HCEC 1CT (cell line): ENCODE measurements around the gene CHGA.

ENCODE experiments used
- DNase-seq: peaks from one replicate; pipeline ENCODE4 v3.0.0-alpha.2; 2017

The CHGA gene

DNA sequence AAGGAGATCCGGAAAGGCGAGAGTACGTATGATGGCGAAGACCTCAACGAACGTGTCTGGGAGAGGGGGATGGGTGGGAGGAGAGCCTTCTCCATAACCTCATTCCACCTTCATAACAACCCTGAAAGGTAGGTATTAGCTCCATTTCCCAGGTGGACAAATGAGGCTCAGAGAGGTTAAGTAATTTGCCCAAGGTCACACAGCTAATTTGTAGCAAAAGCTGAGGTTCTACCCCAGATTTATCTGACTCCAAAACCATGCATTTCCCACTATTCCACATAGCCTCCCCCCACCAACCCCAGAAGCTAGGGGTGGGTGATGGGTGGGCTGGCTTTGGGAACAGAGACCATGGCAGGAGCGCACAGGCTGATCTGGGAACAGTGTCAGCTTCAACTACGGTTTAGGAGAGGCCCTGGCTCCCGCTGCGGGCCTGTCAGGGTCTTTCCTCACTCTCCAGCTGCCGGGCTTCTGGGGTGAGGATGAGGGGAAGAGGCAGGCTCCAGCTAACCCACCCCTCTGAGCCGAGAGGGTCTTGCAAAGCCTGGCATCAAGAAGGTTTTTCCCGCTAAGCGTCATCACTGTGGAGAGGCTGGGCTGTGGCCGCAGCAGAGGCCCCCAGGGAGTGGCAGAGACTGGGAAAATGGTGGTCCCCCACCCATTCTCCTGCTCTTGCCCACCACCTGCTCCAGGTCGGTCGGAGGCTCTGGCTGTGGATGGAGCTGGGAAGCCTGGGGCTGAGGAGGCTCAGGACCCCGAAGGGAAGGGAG is 8.9 kb downstream of the CHGA start:
- no peak for DNase-seq

DNA sequence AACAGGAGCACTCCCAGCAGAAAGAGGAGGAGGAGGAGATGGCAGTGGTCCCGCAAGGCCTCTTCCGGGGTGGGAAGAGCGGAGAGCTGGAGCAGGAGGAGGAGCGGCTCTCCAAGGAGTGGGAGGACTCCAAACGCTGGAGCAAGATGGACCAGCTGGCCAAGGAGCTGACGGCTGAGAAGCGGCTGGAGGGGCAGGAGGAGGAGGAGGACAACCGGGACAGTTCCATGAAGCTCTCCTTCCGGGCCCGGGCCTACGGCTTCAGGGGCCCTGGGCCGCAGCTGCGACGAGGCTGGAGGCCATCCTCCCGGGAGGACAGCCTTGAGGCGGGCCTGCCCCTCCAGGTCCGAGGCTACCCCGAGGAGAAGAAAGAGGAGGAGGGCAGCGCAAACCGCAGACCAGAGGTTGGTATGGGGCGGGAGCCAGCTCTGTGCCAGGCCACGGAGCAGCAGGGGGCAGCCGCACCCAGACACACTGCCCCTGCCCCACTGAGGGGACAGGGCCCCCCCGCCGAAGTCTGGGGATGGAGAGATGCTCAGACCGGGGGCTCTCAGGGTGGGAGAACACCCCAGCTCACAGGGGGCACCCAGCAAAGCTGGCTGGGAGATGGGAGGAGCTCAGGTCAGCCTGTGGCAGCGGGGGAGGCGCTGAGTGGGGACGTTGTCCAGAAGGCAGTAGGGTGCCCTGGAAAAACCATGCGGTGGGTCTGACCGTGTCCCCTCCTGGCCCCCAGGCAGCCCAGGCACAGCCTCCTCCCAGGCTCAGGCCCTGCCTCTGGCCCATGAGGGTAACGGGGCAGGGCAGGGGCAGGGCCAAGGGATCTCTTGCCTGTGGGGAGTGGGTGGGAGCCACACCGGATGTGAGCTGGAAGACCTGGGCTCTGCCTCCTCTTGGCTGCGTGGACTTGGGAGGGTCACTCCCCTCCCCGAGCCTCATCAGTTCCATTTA is 9.8 kb downstream of the CHGA start:
- no peak for DNase-seq

DNA sequence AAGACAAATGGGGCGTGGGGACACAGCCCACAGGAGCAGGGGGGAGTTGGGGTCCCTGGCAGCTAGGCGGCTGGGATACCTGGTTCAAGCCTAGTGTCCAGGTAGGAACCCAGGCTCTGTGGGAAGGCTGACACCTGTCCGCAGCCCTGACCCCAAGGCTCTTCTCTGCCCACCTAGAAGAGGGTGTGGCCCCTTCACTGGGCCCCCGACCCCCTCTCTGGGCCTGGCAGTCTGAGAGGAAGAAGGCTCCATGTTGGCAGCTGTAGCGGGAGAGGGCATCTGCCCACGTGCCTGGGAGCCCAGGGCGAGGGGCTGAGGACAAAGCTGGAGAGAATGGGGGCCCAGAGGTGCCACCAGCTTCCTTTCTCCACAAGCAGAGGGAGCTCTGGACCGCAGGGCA is 10.5 kb downstream of the CHGA start:
- DNase-seq: no peak

DNA sequence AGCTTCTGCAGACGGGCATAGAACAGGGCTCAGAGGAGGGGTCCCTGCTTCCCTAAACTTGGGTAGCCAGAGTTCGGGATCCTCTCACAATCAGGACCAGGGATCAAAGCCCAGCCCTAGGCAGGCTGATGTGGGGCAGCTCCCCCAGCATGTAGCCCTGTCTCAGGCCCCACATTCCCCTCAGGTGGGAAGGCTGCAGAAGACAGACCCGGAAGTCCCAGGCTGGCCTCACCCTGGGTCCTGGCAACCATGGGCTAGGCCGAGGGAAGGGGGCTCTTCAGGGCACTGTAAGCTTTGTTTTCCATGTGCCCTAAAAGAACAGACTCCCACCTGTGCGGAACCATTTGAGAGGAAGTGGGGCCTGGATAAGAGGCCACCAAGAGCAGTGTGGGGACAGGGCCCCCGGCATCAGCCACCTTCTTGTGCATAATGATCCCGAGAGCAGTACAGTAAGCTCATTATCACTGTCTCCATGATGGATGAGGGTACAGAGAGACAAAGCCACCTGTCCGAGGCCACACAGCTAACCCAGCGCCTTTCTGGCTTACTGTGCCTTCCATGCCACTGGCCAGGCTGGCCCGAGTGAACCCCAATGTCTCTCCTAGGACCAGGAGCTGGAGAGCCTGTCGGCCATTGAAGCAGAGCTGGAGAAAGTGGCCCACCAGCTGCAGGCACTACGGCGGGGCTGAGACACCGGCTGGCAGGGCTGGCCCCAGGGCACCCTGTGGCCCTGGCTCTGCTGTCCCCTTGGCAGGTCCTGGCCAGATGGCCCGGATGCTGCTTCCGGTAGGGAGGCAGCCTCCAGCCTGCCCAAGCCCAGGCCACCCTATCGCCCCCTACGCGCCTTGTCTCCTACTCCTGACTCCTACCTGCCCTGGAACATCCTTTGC is 11.5 kb downstream of the CHGA start:
- no peak for DNase-seq

DNA sequence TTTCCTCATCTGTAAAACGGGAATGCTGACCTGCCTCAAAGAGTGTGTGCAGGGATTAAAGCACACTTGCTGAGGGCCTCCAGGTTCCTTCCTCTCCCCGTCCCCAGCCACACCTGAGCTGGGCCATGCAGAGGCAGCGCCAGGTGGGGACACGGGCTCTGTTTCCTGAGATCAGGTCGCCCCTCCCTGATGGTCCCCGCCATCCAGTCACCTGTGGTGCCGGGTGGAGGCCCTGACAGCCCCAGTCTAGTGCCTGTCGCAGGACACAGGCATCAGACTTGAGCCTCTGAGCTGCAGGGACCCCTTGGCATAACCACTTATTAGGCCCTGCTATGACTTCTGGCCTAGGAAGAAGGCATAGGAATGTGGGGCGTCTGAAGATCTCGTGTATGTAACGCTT is 12.5 kb downstream of the CHGA start:
- no peak for DNase-seq

DNA sequence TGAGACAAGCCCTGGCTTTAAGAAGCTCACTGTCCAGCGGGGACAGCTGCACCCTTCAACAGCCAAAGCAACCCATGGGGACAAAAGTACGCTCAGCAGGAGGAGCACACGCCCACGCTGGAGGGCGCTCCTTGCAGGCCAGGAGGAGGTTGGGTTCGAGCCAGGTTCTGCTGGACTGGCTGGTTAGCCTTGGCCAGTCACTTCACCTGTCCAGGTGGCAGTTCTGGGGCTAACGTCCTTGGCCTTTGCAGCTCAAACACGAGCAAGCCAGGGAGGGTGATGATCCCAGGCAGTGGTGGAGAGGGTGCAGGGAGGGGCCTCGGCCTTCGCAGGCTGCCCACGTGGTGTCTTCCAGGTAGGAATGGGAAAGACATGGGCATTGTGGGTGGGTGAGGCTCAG is 13.1 kb downstream of the CHGA start:
- no peak for DNase-seq

DNA sequence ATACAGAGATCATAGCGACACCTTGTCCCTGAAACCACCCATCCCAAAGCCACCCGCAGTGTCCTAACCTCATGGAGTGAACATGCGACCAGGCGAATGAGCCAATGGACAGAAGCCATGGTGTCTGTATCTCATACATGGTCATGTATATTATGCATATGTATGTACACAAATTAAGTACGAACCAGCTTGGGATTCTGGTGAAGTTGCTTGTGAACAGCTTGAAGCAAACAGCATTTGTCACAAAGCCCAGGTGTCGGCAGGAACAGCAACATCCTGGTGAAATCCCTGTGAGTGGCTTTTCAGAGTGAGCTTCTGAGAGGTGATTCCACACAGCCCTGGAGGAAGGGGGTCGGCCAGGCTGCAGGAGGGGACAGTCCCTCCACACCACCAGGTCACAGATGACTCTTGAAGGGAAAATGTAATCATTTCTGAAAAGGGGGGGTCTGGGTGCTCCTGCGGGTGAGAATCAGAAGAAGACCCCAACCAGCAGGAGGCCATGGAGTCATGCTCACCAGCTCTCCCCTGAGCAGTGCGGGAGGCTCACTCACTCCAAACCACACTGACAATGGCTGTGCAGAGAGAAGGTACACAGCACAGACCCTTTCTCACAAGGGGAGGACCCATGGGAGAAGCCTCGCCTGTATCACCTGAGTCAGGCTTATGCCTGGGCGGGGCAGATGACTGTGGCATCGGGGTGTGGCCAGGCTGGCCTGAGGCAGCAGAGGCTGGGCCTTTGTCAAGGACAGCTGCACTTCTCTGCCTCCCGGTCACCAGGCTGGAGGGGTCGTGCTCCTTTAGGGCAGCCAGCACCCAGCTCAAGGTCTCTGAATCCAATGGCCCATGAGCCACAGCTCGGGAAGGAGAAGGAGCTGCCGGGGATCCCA is 14.3 kb downstream of the CHGA start:
- no peak for DNase-seq

DNA sequence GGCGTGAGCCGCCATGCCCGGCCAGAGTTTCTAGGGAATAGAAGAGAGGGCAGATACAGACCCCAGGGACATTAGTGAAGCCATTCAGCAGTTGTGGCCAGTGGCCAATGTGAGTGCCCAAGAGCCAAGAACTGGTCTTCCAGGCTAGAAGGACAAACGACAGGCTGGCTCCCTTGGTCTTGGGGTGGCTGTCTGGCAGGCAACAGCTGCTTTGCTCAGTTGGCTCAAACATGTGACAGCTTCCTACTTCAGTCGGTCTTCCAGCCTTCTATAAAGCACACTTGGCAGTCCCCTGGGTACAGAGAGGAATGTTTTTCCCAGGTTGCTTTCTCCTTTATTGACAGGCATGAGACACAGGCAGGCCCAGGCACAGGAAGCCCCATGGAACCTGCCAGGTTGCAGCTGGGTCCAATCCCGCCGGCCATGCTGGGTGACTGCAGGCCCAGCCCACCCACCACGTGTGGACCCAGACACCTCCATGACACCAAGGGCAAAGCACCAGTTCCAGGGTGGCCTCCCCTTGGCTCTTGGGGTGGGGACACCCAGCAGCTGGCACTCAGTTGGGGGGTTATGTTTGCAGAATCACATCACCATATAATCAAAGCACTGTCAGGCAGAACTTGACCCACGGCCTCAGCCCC is 15.4 kb downstream of the CHGA start:
- DNase-seq: no peak

DNA sequence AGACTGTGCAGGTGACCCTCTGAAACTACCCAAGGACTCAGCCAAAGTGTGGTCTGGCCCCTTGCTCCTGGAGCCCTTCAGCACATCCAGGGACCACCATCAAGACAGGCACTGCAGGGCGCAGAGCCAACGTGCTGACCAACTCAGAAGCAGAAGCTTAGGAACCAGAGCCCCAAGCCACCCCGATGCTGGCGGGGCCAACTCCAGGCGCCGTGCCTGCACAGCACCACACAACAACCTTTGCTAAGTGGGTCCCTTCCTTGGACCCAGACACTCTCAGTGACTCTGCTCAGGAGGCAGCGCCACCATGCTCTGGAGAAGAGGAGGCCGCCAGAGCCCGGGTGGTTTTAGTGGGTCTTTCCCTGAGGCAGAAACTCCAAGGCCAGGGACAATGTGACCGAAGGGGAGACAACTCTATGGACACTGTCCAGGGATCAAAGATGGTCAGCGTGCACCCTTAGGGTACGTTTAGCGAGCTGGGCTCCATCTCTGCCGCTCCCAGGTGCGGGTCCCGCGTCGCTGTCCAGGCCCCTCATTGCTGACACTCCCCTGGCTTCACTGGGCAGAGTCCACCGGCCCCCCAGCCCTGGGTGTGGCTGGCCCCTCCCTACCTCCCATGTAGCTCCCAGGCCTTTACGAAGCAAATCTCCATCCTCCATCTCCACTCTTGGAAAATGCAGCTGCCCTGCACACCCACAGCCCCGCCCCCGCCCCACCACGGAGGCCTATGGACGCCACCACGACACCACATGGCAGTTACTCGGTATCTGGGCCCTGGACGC is 16.1 kb downstream of the CHGA start:
- DNase-seq: no peak

DNA sequence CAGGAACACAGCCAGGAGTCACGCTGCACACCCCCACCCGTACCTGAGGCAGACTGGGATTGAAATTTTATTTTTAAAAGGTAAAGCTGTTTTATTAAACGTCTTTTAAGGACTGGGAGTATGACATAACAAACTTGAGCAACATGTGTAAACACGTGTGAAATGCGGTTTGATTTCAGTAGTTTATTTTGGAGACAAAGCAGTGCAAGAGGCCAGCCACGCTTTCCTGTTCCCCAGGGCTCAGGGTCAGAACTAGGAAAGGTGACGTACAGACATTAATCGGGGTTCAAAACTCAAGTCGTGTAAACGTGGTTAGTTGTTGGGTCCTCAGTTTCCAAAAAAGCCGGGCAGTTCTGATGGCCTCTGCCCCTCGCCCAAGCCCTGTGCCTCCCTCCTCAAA is 16.7 kb downstream of the CHGA start:
- DNase-seq: no peak

DNA sequence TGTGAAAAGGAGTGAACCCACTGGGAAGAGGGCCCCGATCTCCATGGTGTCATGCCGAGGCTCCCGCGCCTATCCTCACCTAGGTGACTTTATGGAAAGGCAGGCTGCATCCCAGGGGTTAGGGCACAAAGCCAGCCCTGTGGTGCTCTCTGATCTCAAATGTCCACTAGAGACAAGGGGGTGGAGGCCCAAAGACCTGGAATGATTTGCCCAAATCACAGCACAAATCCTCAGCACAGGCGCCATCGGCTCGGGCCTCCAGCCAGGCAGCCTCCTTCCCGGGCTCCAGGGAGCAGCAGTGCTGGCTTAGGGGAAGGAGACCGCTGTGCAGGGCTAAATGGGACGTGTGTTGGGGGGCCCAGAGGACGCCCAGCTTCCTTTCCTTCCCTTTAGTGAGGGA is 17.6 kb downstream of the CHGA start:
- no peak for DNase-seq

DNA sequence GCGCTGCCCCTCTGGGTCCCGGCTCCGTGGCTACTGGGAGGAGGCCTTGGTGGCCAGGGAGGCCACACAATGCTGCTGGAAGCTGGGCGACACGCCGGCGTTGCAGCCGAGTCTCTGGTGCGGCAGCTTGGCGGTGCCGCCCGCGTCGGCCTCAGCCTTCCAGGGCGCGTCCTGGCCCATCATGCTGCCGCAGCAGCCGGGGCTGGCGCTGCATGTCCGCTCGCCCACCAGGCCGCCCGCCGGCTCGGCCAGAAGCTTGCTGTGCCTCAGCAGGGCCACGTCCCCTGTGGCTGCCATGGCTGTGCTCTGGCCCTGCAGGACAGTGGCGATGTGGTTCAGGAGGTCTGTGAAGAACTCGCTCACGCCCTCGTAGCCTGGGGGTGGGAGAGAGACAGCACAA is 18.6 kb downstream of the CHGA start:
- DNase-seq: no peak

DNA sequence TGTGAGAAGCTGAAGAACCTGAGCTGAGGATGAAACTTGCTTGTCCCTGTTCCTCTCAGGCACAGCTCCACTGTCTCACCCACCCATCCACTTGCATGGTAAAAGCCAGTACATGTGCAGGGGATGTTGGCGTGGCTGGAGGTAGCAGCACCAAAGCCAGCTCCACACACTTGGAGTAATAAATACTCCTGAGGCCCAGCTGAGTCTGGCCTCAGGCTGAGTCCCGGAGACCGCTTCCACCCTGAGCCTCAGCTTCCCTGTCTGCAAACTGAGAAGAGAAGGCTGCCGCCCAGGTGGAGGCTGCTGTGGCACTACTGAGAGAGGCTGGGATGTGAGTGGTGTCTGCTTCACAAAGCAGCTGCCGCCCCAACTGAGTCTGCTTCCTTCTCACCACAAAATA is 19.2 kb downstream of the CHGA start:
- DNase-seq: no peak

DNA sequence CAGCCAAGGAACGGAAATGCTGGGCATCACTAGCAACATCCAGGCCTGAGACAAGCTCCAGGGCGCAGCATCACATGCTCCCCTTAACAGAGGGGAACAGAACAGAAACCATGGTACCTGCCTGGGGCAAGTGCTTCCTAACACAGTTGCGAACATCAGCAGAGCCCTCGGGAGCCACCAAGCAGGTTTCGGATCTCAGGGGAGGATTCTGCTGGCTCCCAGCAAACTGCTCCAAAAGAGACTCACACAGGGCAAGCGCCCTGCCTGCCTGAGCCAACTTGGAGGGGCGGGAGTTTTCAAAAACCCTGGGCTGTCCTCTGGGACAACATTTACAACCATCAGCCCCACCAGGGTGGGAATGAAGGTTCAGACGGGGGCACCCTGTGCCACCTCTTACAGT is 19.6 kb downstream of the CHGA start:
- DNase-seq: no peak

DNA sequence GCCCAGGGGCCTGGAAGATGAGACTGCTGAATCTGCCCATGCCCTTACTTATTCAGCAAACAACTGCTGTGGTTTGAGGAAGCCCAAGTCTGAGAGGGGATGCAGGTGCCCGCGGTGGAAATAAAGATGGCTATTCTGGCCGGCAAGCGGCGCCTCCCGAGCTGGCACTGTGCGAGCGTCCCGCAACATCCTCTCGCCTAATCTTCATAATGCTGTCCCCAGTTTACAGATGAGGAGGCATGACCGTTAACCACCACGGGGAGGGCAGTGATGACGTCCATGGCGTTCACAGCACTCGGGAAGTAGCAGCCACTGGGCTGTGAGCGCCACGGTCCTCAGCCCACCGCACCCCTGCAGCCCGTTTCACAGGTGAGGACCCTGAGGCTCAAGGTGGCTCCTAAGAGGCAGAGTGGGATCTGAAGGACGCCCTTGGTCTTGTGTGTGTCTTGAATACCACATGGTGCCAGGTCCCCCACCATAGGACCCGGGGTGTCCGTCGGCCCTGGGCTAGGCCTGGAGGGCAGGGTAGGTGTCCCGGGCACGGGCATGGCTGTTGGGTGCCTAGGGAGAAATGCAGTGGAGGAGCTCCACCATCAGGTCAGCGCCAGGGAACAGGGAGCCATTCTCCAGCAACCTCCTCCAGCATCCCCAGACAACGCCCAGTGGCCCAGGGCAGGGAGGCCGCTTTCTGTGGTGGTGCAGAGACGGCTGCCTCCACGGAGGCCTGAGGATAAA is 20.2 kb downstream of the CHGA start:
- no peak for DNase-seq

DNA sequence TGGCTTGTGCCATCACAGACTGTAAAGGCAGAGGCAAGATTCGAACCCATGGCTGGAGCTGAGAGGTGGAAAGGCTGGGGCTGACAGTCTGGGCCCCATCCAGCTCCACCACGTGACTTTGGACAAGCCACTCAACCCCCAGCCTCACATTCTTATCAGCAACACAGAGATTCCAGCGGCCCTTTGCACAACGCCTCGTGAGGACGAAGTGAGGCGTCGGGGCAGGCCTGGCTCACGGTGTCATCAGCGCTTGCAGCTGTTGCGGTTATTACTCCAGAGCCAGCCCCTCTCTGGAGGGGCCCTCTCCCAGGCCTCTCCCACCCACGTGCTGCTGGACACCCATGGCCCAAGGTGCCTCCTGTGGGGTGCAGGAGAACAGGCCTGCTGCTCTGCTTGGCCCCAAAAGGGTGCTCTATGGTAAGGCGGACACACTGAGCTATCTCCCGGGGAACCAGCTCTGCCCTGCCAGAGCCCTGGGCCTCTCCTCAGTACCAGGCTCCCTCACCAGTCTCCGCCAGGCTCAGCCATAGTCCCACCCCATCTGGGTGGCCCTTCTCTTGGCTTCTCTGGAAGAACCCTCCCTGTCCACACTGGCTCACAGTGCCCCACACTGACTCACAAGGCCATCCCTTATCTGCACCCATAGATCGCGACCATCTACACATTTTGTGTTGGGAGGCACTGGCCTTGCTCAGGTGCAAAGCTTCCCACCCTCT is 21.1 kb downstream of the CHGA start:
- no peak for DNase-seq

DNA sequence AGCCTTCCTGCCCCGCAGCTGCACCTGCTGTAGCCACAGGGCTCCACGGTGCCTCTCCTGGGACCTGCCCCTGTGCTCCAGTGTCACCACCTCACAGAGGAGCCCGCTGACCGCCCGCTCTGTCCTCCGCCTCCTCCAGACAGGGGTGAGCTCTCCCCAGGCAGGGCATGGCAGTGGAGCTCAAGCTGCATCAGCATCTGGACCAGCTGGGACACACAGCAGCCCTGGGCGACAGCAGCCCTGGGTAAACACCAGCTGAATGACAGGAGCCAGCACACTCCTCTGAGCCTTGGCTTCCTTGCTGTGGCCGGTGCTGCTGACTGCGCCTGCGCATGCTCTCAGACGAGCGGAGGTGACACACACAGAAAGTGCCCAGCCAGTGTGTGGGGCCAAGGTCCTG is 22.0 kb downstream of the CHGA start:
- DNase-seq: no peak

DNA sequence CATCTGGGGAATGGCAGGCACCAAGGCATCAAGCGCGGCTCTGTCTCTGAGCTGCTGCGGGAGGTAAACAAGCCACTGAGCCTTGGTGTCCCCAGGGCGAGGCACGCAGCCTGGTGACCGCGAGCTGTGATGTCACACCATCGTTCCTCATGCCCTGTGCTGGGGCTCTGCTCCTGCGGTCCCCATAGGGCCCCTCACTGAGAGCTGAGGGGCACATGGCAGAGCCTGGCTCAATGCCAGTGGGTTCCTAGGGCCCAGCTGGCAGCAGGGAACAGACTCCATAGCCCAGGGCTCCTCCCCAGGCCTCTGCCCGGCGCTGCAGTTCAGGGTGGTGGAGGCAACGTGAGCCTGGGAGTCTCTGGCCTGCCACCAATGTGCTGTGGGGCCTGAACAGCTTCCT is 22.6 kb downstream of the CHGA start:
- no peak for DNase-seq
